Endothelial cell of umbilical vein (primary cell): ENCODE data around the gene COQ8A. TPM values are rescaled to one million over a fixed set of nuclear protein-coding genes. Genes with fewer than 3 reads are reported as not detected.

Source experiments
- BruUV-seq: library from RNA; stranded (reverse); fragments of 400-500 nt; replicated peaks from 2 replicates; lab custom pipeline; 2021; lab: Mats Ljungman, UMichigan
- CTCF ChIA-PET: fragments of 300-600, 350-600 bp; sonication (Branson Sonifier 250); formaldehyde crosslinking; loops from one replicate; lab custom pipeline; 2021; ENCODE audit warnings: antibody characterized with exemption, inconsistent platforms; lab: Charles Lee
- POLR2A ChIA-PET: fragments of 300-600, 350-600 bp; sonication (Branson Sonifier 250); formaldehyde crosslinking; loops from one replicate; lab custom pipeline; 2021; ENCODE audit warnings: antibody characterized with exemption, inconsistent platforms; lab: Charles Lee
- DNase-seq: peaks from one replicate; pipeline ENCODE4 v3.0.0-alpha.2; 2011; ENCODE audit warnings: low read depth, low spot score
- FAIRE-seq: peaks from 2 replicates; lab custom pipeline; 2011; peaks lifted over from hg19 to GRCh38; lab: Jason Lieb, UNC
- H2AFZ ChIP-seq: 2 replicates; pipeline ENCODE4 v1.6.0; 2012; ENCODE audit warnings: low read depth, low read length, control low read depth, inconsistent platforms
- H3K27ac ChIP-seq: 2 replicates; pipeline ENCODE4 v1.5.1; 2011; ENCODE audit warnings: low read depth, mild to moderate bottlenecking, control low read depth, low read length, moderate library complexity; ENCODE audit not compliant: insufficient read depth
- H3K27me3 ChIP-seq, 2 experiments: 2 replicates each; pipeline versions ENCODE4 v1.6.0 to v1.6.1; 2011; ENCODE audit warnings: low read length in 2 of 2, mixed read lengths in 1 of 2; ENCODE audit not compliant: control insufficient read depth in 2 of 2, insufficient read depth in 2 of 2
- H3K36me3 ChIP-seq, 2 experiments: 2 replicates in 1 of 2; 3 replicates in 1 of 2; pipeline ENCODE4 v1.5.1; 2011; ENCODE audit warnings: low read length in 2 of 2, mild to moderate bottlenecking in 1 of 2, moderate library complexity in 1 of 2; ENCODE audit not compliant: control insufficient read depth in 2 of 2, insufficient read depth in 2 of 2; ENCODE audit errors: extremely low read depth in 1 of 2
- H3K4me1 ChIP-seq: 3 replicates; pipeline ENCODE4 v1.5.1; 2011; ENCODE audit warnings: mild to moderate bottlenecking, low read length; ENCODE audit not compliant: control insufficient read depth, insufficient read depth; ENCODE audit errors: extremely low read depth
- H3K4me2 ChIP-seq: 2 replicates; pipeline ENCODE4 v1.6.1; 2011; ENCODE audit warnings: low read length, control low read depth, mixed read lengths; ENCODE audit not compliant: insufficient read depth
- H3K4me3 ChIP-seq, 3 experiments: fragments of 200-600 bp in 1 of 3; sonication (generic), shearing (Covaris generic) in 1 of 3; replicated peaks in 1 of 3; 2 replicates each; pipeline ENCODE4 v1.5.1; 2011 to 2016; ENCODE audit warnings: control low read depth in 3 of 3, low read length in 3 of 3, mild to moderate bottlenecking in 2 of 3, inconsistent platforms in 1 of 3, low read depth in 1 of 3, moderate library complexity in 1 of 3; ENCODE audit not compliant: insufficient read depth in 1 of 3
- H3K79me2 ChIP-seq: 2 replicates; pipeline ENCODE4 v1.6.0; 2012; ENCODE audit warnings: low read length, inconsistent platforms; ENCODE audit not compliant: control insufficient read depth, insufficient read depth
- H3K9ac ChIP-seq: replicated peaks from 2 replicates; pipeline ENCODE3; 2011; ENCODE audit warnings: low read length, control low read depth; ENCODE audit not compliant: insufficient read depth; ENCODE audit errors: extremely low read depth
- H3K9me1 ChIP-seq: replicated peaks from 3 replicates; pipeline ENCODE4 v1.6.0; 2011; ENCODE audit warnings: mild to moderate bottlenecking, low read length; ENCODE audit not compliant: control insufficient read depth, insufficient read depth; ENCODE audit errors: extremely low read depth
- H3K9me3 ChIP-seq: replicated peaks from 2 replicates; pipeline ENCODE4 v1.5.1; 2012; ENCODE audit warnings: low read length, inconsistent platforms; ENCODE audit not compliant: control insufficient read depth, insufficient read depth
- H4K20me1 ChIP-seq: replicated peaks from 2 replicates; pipeline ENCODE3; 2011; ENCODE audit warnings: mild to moderate bottlenecking, low read length; ENCODE audit not compliant: control insufficient read depth, insufficient read depth; ENCODE audit errors: extremely low read depth
- CTCF ChIP-seq, 2 donors: IDR thresholded peaks; 1 replicate in 1 of 2; 2 replicates in 1 of 2; pipeline ENCODE4 v1.5.1; 2011; ENCODE audit warnings: low read length in 2 of 2, mild to moderate bottlenecking in 2 of 2, moderate library complexity in 2 of 2, control low read depth in 1 of 2, inconsistent platforms in 1 of 2, low read depth in 1 of 2; ENCODE audit not compliant: insufficient read depth in 1 of 2; ENCODE audit errors: extremely low read depth in 1 of 2
- EZH2 ChIP-seq: IDR thresholded peaks from 2 replicates; pipeline ENCODE4 v1.6.1; 2012; ENCODE audit warnings: borderline replicate concordance, low read depth, mild to moderate bottlenecking, moderate library complexity, low read length, inconsistent platforms; ENCODE audit not compliant: severe bottlenecking
- FOS ChIP-seq: IDR thresholded peaks from 2 replicates; pipeline ENCODE4 v1.6.1; 2011; ENCODE audit warnings: mild to moderate bottlenecking, low read length, moderate library complexity, borderline replicate concordance; ENCODE audit not compliant: insufficient read depth
- GATA2 ChIP-seq: IDR thresholded peaks from 2 replicates; pipeline ENCODE4 v1.7.0; 2011; ENCODE audit warnings: low read depth, mild to moderate bottlenecking, moderate library complexity, mixed read lengths, low read length; ENCODE audit not compliant: insufficient read length, insufficient read depth
- JUN ChIP-seq: IDR thresholded peaks from 2 replicates; pipeline ENCODE4 v1.6.1; 2011; ENCODE audit warnings: borderline replicate concordance, low read depth; ENCODE audit not compliant: insufficient read length, insufficient read depth
- MAX ChIP-seq: IDR thresholded peaks from 2 replicates; pipeline ENCODE4 v1.6.1; 2011; ENCODE audit not compliant: insufficient read depth, insufficient read length
- MYC ChIP-seq: IDR thresholded peaks from one replicate; pipeline ENCODE4 v1.6.1; 2011; ENCODE audit warnings: mild to moderate bottlenecking, low read depth, low read length
- POLR2A ChIP-seq: IDR thresholded peaks from 2 replicates; pipeline ENCODE4 v1.6.1; 2012; ENCODE audit warnings: low read depth, mild to moderate bottlenecking, control low read depth, low read length
- POLR2AphosphoS5 ChIP-seq: IDR thresholded peaks from 2 replicates; pipeline ENCODE4 v1.6.1; 2012; ENCODE audit warnings: low read depth, mild to moderate bottlenecking, control low read depth, low read length, moderate library complexity; ENCODE audit not compliant: insufficient read depth
- dilution Hi-C: fragments of 300-500 bp; cut with MboI; formaldehyde crosslinking; loops from one replicate; pipeline ENCODE4 v1.15.0; 2019; ENCODE audit warnings: low sequenced_read_pairs; ENCODE audit not compliant: extremely low pct_ligation_motif_present
- intact Hi-C: fragments of 100-400 bp; cut with micrococcal nuclease; formaldehyde crosslinking; loops from one replicate; pipeline ENCODE4 v1.10.0; 2022
- polyA plus RNA-seq, 4 experiments: library from polyadenylated mRNA; depleted of rRNA in 3 of 4; stranded (reverse) in 3 of 4; unstranded in 1 of 4; fragments of >200 nt; gene quantifications; 2 replicates each; pipeline versions ENCODE4 v1.2.1 to v1.2.3, GENCODE V29; 2011 to 2012; ENCODE audit warnings: missing spikeins in 1 of 4
- total RNA-seq: library from RNA; stranded (reverse); gene quantifications from 2 replicates; pipeline ENCODE4 v1.2.3, GENCODE V29; 2021

The COQ8A gene
- total and polyA plus RNA-seq, 2 donors (not counting 3 experiments of a cell fraction or from before 2014, with no cell fraction given), result 6.8 to 9.4 TPM

GRCh38 chr1:226946841-226947240 is 6.7 kb downstream of the COQ8A start:
- H3K4me2 ChIP-seq, result no peak overlapping the region
- BruUV-seq, result no TSS peak
- H3K4me3 ChIP-seq, result no peak overlapping the region
- no peaks in the 10 kb centered on the region for H3K4me1 ChIP-seq
- dilution Hi-C loops (no loop called here), intact Hi-C loops (loop anchor here (10.0 kb wide), 1 partner anchor 212 kb away; the partner anchor contains the start of gene ITPKB)
- no peak for TF ChIP-seq EZH2
- no peak for TF ChIP-seq JUN
- TF ChIP-seq GATA2, result no peak
- no peak for TF ChIP-seq FOS
- no peak for TF ChIP-seq MYC
- TF ChIP-seq MAX, result no peak
- no peak for TF ChIP-seq CTCF (IDR thresholded peaks at IDR 0.05; ENCODE audit: extremely low read depth in 1 of 2, insufficient read depth in 1 of 2, low read depth in 1 of 2, low read length in 2 of 2)
- no peak for TF ChIP-seq POLR2A
- no peak for TF ChIP-seq POLR2AphosphoS5
- H3K9me3 ChIP-seq, result no peaks in the 10 kb centered on the region
- no peaks in the 10 kb centered on the region for H3K36me3 ChIP-seq
- no peak for DNase-seq
- H3K79me2 ChIP-seq, result no peaks in the 10 kb centered on the region
- CTCF ChIA-PET, result interaction anchor here (1.1 kb wide), 1 partner anchor 35 kb away, joined by 3 read pairs; no protein-coding TSS in a partner anchor
- POLR2A ChIA-PET, result interaction anchor here (0.6 kb wide), 1 partner anchor 8 kb away, joined by 9 read pairs; no protein-coding TSS in a partner anchor
- H2AFZ ChIP-seq, result no peak overlapping the region
- no peaks in the 10 kb centered on the region for H4K20me1 ChIP-seq
- no peak overlapping the region for H3K9ac ChIP-seq
- no peak for FAIRE-seq
- no peak overlapping the region for H3K27ac ChIP-seq
- no peaks in the 10 kb centered on the region for H3K27me3 ChIP-seq
- H3K9me1 ChIP-seq, result no peaks in the 10 kb centered on the region
